Peyer's patch (tissue), 4 donors: ENCODE measurements around the gene FUT2.
A peak's percentile ranks its signal among the peaks of the same experiment; 100 is the strongest.

ENCODE experiments used
- POLR2A ChIP-seq, 2 donors: fragments of 450-650 bp; IDR thresholded peaks; one replicate each; pipeline ENCODE4 v1.5.1; 2017; ENCODE audit warnings: antibody characterized with exemption in 2 of 2, mild to moderate bottlenecking in 2 of 2, moderate library complexity in 2 of 2
- TF ChIP-seq, protein P1 (sequence below), 6 experiments: fragments of 450-650 bp in 4 of 6; fragments of 200-600 bp in 2 of 6; sonication (generic) in 1 of 6; IDR thresholded peaks; one replicate each; pipeline ENCODE4 v1.5.1; 2017 to 2019; ENCODE audit warnings: antibody characterized with exemption in 6 of 6, mild to moderate bottlenecking in 3 of 6, moderate library complexity in 1 of 6

DNA sequence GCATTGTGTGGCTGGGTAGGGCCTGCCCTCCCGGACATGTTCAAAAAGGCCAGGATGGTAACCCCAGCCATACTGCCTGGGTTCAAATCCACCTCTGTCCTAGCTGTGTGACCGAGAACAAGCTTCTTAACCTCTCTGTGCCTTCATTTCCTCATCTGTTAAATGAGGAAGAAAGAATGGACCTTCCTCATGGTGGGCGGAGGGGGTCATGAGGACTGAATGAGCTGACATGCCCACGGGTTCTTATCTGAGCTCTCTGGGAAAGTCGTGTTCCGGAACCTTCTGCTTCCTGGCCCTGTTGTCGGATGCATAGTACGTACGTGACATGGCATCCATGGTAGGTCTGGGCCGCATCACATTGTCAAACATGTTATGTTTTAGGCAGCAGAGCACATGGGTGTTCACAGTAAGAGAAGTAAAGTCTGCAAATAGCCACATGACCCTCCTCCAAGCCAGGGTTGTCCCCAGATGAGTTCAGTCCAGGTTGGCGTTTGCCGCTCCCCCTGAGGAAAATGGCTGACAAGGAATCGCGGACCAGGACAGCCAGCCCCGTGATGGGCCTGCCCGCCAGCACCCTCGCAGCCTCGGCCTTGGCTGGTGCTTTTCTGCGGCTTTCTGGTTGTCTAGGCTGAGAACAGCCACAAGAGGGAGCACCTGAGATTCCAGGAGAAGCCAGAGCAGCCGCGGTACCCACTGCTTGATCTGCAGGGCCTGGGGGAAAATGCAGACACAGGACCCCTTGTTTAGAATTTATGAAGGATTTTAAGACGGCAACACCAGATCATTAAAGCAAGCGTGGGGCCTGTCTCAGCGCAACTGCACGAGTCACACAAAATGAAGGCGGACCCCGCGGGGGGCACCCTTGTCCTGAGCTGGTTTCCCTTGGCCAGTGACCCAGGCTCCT, 20.6 kb upstream of the FUT2 start:
- TF ChIP-seq, protein P1, sequence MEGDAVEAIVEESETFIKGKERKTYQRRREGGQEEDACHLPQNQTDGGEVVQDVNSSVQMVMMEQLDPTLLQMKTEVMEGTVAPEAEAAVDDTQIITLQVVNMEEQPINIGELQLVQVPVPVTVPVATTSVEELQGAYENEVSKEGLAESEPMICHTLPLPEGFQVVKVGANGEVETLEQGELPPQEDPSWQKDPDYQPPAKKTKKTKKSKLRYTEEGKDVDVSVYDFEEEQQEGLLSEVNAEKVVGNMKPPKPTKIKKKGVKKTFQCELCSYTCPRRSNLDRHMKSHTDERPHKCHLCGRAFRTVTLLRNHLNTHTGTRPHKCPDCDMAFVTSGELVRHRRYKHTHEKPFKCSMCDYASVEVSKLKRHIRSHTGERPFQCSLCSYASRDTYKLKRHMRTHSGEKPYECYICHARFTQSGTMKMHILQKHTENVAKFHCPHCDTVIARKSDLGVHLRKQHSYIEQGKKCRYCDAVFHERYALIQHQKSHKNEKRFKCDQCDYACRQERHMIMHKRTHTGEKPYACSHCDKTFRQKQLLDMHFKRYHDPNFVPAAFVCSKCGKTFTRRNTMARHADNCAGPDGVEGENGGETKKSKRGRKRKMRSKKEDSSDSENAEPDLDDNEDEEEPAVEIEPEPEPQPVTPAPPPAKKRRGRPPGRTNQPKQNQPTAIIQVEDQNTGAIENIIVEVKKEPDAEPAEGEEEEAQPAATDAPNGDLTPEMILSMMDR (IDR thresholded peaks at IDR 0.05) = peak; percentile 69 to 92 (median 86)
- TF ChIP-seq POLR2A (IDR thresholded peaks at IDR 0.05) = no peak
